ENCODE results near the gene AP1G2.
"Not testable (repeated sequence)": the region's sequence is repeated elsewhere in the genome, so short reads cannot be mapped to it uniquely, and the experiment has no call there.

The AP1G2 gene

DNA sequence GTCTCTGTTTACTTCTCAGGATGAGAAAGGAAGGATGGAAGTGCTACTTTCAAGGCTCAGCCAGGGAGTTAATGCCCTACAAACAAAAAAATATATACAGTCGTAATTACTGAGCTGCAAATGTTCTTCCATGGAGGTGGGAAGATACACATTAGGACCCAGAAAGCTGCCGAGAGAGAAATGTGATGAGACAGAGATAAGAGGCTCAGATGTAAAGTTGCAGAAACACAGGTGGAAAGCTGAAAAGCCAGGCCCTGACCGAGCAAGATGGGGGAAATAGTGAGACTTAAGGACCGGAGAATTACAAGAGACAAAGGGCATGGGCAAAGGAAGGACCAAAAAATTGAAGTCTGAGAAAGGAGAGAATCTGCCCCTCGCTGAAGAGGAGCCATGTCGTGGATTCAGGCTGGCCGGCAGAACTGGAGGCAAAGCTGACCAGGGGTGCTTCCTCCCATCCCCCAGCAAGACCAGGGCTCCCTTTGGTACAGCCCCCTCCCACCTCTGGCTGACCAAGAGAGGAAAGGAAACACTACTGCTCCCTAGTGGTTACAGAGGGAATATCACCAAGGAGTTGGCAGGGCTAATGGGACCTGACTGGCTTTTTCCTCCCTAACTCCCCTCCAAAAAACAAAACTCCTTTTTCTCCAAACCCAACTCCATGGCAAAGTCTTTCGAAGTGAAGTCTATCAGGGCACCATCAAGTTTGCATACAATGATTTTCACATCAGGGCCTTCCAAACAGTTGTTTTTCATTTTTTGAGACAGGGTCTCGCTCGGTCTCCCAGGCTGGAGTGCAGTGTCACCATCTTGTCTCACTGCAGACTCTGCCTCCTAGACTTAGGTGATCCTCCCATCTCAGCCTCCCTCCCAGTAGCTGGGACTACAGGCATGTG is 28.1 kb downstream of the AP1G2 start:
- DNase-seq (ENCODE audit: low read depth in 3 of 3), result no peak

- no peak for DNase-seq (ENCODE audit: low read depth in 3 of 3)
Observed at GRCh38 chr14:23538785-23539184, 28.8 kb downstream of the AP1G2 start.

- DNase-seq (ENCODE audit: low read depth in 3 of 3), result no peak
Observed at GRCh38 chr14:23538050-23538718, 29.4 kb downstream of the AP1G2 start.

- no peak for DNase-seq (ENCODE audit: low read depth in 3 of 3)
Observed at GRCh38 chr14:23537351-23538049, 30.1 kb downstream of the AP1G2 start.

DNA sequence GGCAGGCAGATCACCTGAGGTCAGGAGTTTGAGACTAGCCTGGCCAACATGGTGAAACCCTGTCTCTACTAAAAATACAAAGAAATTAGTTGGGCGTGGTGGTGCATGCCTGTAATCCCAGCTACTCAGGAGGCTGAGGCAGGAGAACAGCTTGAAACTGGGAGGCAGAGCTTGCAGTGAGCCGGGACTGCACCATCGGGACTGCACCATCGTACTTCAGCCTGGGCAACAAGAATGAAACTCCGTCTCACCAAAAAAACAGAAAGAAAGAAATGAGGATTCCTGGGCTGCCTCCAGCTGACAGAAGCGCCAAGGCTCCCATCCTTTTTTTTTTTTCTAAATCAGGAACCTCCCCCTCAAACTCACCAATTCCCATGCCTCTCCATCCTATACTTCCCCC is 30.7 kb downstream of the AP1G2 start:
- not testable (repeated sequence) for DNase-seq (ENCODE audit: low read depth in 3 of 3)

DNA sequence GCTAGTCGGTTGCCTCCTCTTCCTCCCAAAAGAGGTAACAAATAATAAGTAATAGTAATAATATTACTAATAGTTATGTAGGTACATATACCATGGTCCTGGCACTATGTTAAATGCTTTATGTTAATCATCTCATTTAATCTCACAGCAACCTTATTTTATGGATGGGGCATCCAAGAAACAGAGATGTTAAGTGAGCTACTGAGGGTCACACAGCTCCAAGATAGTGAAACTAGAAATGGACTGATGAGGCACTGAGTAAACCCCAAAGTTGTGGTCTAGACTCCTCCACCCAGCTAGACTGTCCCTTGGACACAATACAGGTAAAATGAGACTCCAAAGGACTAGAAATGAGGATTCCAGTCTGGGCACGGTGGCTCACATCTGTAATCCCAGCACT is 31.1 kb downstream of the AP1G2 start:
- DNase-seq (ENCODE audit: low read depth in 3 of 3), result no peak

- no peak for DNase-seq (ENCODE audit: low read depth in 3 of 3)
Observed at GRCh38 chr14:23535943-23536342, 31.6 kb downstream of the AP1G2 start.

GRCh38 chr14:23533652-23534435 is 33.7 kb downstream of the AP1G2 start:
- DNase-seq (ENCODE audit: low read depth in 3 of 3), result no peak

GRCh38 chr14:23532658-23533057 is 34.9 kb downstream of the AP1G2 start:
- no peak for DNase-seq (ENCODE audit: low read depth in 3 of 3)

DNA sequence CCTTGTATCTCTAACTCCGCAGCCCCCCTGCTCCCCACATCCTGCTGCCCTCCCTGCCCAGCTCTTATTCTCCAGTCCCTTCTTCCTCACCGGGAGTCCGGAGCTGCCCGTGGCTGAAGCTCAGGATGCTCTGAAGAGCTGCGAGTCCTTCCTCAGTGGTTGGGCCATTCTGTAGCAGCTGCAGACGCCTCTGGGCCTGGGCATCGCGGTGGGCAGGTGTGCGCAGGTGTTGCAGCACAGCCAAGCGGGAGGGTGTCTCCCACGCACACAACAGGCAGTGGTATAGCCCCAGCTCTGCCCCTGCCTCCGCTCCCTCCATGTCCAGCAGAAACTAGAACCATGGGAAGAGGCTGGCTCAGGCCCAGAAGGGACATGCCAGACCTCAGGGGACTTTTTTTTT is 36.2 kb downstream of the AP1G2 start:
- no peak for DNase-seq (ENCODE audit: low read depth in 3 of 3)

DNA sequence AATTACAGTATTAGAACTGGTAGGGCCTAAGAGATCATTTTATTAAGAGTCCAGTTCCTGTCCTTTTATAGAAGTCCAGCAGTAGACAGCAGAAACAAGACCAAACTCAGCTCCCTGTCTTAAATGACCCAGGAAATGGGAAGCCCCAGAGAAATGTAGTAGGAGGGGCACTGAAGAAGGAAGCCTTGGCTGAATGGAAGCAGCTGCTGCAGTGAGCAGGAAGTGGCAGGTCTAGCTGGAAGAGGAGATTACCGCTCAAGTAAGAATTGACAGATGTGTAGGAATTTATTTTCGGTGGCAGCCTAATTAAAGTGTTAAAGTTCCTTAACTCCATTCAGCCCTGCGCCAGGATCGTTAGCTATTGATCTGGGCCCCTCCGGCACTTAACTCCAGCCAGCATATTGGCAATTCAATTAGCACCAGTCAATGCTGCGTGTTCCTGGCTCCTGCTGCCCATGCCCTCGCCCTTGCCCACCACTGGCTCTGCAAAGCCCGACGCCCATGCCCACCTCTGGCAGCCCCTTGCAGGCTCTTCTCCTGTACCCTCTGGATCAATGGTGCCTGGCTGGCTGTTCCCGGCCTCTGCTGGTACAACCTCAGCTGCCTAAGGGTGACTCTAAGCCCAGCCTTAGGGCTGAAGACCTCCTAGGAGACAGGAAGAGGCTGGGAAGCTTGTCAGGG is 37.1 kb downstream of the AP1G2 start:
- DNase-seq (ENCODE audit: low read depth in 3 of 3), result no peak

DNA sequence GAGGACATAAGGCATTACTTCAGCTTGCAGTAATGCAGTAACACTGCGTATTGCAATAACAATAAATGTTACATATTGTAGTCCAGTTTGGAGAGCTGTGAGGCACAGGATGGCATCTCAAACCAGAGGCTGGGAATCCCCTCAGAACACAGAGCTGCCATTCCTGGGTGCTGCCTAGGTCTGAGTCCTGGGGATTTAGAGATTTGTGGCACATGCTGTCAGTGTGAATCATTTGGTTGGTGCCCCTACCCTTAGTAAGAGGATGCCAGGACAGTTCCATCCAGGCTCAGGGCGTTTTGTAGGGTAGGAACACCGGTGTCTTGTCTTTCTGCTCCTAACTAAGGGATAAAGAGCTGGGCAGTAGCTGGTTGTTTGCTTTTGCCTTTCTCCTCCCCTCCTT is 38.6 kb downstream of the AP1G2 start:
- DNase-seq (ENCODE audit: low read depth in 3 of 3), result no peak

DNA sequence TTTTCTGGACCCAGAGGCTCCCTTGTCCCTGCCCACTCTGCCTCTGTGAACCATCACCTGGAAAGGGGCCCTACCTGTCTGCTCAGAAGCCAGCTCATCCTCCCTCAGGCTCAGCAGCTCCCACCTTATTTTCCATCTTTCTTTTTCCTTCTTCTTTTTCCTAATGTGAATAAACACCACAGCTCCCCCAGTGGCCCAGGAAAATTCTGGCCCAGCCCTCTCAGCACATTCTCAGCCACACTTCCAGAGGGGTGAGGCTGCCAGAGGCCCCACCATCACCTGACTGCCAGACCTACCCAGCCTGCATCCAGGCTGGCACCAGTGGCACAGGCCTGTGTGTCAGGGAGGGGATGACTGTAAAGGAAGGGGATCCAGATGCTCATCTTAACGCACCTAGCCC is 39.0 kb downstream of the AP1G2 start:
- DNase-seq (ENCODE audit: low read depth in 3 of 3), result no peak

GRCh38 chr14:23525611-23526010 is 42.0 kb downstream of the AP1G2 start:
- DNase-seq (ENCODE audit: low read depth in 3 of 3), result no peak

GRCh38 chr14:23524954-23525353 is 42.6 kb downstream of the AP1G2 start:
- no peak for DNase-seq (ENCODE audit: low read depth in 3 of 3)

GRCh38 chr14:23523229-23524016 is 44.2 kb downstream of the AP1G2 start:
- no peak for DNase-seq (ENCODE audit: low read depth in 3 of 3)

GRCh38 chr14:23522643-23523198 is 44.9 kb downstream of the AP1G2 start:
- no peak for DNase-seq (ENCODE audit: low read depth in 3 of 3)

GRCh38 chr14:23521785-23522640 is 45.6 kb downstream of the AP1G2 start:
- no peak for DNase-seq (ENCODE audit: low read depth in 3 of 3)

DNA sequence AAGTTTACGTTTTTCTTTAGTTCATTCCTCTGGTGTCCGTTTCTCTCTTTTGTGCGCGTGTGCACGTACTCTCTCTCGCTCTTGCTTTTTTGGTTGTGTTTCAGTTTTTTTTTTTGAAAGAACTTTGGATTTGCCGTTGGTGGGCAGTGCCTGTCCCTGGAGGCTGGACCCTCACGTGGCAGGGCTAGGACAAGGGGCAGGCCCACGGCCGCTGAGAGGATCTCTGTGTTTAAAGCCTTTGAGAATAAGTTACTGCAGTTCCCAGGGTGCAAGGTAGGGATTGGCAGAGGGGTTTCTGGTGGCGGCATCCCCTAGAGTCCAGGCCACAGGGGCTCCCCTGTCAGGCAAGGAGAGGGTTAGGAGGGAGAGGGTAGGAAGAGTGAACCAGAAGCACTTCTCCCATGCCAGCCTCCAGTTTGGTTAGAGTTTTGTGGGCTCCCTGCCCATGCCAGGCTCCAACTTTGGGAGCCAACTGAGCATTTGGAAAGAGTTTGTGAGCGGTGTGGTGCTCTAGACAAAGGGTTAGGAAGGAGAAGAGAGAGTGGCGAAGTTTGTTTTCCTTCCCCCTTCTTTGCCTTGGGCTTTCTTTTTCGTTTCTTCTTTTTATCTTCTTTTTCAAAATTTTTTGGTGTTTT is 46.6 kb downstream of the AP1G2 start:
- no peak for DNase-seq (ENCODE audit: low read depth in 3 of 3)

Measured in stimulated activated CD4-positive, alpha-beta T cell treated with anti-CD3 and anti-CD28 coated beads, TNF-alpha, amount 100 ng/mL, for 4 hours (primary cell).